GM12872 (cell line): ENCODE measurements around the gene KCTD13.

ENCODE experiments used
- CTCF ChIP-seq: IDR thresholded peaks from 3 replicates; pipeline ENCODE4 v1.5.1; 2011; ENCODE audit warnings: low read depth, mild to moderate bottlenecking, low read length, moderate library complexity; ENCODE audit not compliant: insufficient read depth

KCTD13 gene

GRCh38 chr16:29926711-29927052, 656 bp upstream of the KCTD13 start:
- TF ChIP-seq CTCF = no peak

GRCh38 chr16:29925105-29925756, 795 bp downstream of the KCTD13 start:
- TF ChIP-seq CTCF = no peak

GRCh38 chr16:29922986-29923501, 3.0 kb downstream of the KCTD13 start:
- no peak for TF ChIP-seq CTCF

- no peak for TF ChIP-seq CTCF
These were observed 3.7 kb downstream of the KCTD13 start for GRCh38 chr16:29922326-29922725.

- no peak for TF ChIP-seq CTCF
These were observed 5.0 kb downstream of the KCTD13 start for GRCh38 chr16:29921034-29921385.

- TF ChIP-seq CTCF = no peak
These were observed 5.6 kb downstream of the KCTD13 start for GRCh38 chr16:29920288-29921033.

GRCh38 chr16:29916979-29917378, 9.0 kb downstream of the KCTD13 start:
- no peak for TF ChIP-seq CTCF
